Inflammatory macrophage (primary cell): ENCODE data around the gene SIGLEC9.

Experiments
- DNase-seq, 2 donors: peaks; one replicate each; pipeline ENCODE4 v3.0.0-alpha.2; 2020 to 2022

The SIGLEC9 gene

DNA sequence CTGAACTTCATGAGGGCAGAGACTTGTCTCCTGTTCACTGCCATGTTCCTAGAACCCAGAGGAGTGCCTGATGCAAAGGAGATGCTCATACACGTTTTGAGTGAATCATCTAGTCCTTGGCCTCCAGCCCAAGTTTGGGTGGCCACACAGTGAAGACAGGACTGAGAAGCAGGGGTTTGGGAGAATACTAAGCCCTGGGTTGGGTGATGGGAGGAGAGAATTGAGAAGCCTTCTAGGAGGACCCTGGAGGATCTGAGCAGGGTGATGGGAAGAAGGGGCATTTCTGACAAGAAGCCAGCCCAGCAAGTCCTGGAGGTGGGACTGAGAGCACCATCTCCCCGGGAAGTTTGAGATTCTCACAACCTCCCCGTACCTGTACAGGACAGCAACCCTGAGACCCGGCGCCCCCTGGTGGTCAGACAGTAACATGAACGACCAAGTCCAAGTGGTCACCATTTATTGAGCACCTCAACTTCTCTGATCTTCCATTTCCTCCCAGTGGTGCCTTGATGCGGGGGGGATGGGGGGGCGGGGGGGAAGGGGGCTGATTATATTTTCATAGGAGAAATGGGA, 27.5 kb upstream of the SIGLEC9 start:
- DNase-seq, result peak; percentile 24 to 40

DNA sequence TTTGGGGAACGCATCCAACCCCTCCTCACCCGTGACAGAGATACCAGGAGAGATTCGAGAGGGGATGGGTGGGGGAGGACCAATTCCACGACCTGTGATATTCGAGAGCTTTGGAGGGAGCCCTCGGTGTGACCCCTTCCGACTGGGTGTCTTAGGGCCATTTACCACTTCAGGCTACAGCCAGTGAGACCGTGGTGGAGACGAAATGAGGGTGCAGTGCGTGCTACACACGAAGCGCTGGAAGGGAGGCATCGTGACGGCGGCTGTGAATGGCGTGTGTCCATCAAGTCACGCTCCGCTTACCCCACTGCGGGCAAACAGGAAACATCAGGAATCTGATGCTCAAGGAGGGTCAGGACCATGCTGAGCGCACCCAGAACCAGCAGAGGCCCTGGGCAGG, 26.9 kb upstream of the SIGLEC9 start:
- DNase-seq, result no peak

- peak; percentile 50 to 61 for DNase-seq
Measured at GRCh38 chr19:51098365-51099046, 26.2 kb upstream of the SIGLEC9 start.

DNA sequence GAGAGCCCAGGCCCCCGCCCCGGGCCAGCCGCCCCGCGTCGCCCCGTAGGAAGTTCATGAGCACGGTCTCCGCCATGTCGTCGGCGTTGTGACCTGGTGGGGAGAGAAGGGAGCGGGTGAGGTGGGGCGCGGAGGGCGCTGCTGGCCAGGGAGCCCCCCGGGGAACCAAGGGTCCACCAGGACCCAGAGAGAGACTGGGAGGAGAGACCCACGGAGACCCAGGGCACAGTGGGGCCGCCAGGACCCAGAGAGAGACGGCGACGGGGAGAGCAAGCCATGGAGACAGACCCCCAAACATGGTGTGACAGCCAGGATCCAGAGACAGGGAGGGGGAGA, 25.7 kb upstream of the SIGLEC9 start:
- DNase-seq, result no peak

GRCh38 chr19:51100601-51101000, 24.1 kb upstream of the SIGLEC9 start:
- no peak for DNase-seq

GRCh38 chr19:51101171-51101865, 23.4 kb upstream of the SIGLEC9 start:
- no peak for DNase-seq

- DNase-seq, result no peak
Measured at GRCh38 chr19:51102991-51103390, 21.7 kb upstream of the SIGLEC9 start.

DNA sequence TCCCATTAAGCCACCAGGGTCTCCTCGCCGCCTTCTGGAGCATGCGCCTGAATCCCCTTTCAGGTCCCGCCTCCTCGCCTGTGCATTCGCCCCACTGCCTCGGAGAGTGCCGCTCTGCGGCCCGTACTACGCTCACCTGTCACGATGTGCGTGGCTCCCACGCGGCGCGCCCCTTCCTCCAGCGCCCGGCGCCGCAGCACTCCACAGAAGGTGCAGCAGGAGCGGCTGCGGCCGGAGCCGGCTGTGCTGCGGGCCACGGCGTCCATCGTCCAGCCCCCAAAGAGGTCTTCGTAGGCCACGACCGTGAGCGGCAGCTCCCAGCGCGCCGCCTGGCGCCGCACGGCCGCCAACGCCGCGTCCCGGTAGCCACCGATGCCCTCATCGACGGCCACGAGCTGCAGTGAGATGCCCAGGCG, 20.8 kb upstream of the SIGLEC9 start:
- no peak for DNase-seq

- DNase-seq, result no peak
Measured at GRCh38 chr19:51107406-51108065, 17.2 kb upstream of the SIGLEC9 start.

- peak; percentile 100 for DNase-seq
Measured at GRCh38 chr19:51108066-51108804, 16.5 kb upstream of the SIGLEC9 start, which contains the start of gene CTU1. CTU1 (minus strand) TSS chr19:51108409; CDS start chr19:51104569, 3,840 bp downstream.

GRCh38 chr19:51108805-51109146, 15.9 kb upstream of the SIGLEC9 start:
- DNase-seq, result no peak

- no peak for DNase-seq
Measured at GRCh38 chr19:51110666-51110971, 14.1 kb upstream of the SIGLEC9 start.

DNA sequence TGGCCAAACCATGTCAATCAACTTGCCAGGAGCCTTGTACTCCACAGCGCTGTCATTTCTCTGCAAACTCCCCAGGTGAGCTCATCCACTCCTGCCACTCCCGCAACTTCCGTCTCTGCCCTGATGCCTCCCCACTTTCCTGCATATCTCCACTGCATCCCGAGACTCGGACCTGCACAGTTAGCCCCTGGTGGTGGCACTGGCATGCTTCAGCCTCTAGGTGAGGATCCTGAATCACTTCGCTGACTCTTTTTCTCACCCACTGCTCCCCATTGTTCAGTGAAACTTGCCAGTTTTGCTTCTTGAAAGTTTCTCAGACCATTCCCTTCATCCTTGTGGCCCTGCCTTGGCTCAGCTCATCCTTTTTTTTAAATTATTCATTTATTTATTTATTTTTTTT, 13.1 kb upstream of the SIGLEC9 start:
- no peak for DNase-seq

- DNase-seq, result peak in 1 of 2 donors; percentile 67
Measured at GRCh38 chr19:51114087-51114729, 10.5 kb upstream of the SIGLEC9 start.

- DNase-seq, result peak in 1 of 2 donors; percentile 1
Measured at GRCh38 chr19:51116736-51117286, 7.9 kb upstream of the SIGLEC9 start.

GRCh38 chr19:51119101-51119500, 5.6 kb upstream of the SIGLEC9 start:
- DNase-seq, result no peak

- DNase-seq, result peak in 1 of 2 donors; percentile 33
Measured at GRCh38 chr19:51119611-51120010, 5.1 kb upstream of the SIGLEC9 start.

DNA sequence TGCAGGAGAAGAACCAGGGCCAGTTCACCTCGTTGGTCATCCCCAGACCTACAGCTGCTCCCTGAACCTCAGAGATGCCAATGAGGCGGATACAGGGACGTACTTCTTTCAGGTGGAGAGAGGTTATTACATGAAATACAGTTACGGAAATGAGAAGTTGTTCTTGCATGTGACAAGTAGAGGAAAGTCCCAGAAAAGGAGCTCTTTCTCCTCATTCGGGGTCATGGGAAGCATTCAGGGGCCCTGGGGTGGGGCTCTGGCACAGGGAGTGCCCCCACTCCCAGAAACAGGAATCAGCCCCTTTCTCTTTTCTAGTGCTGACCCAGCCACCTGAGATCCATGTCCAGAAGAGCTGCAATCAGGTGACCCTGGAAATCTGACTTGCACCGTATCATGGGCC, 4.5 kb upstream of the SIGLEC9 start:
- no peak for DNase-seq

DNA sequence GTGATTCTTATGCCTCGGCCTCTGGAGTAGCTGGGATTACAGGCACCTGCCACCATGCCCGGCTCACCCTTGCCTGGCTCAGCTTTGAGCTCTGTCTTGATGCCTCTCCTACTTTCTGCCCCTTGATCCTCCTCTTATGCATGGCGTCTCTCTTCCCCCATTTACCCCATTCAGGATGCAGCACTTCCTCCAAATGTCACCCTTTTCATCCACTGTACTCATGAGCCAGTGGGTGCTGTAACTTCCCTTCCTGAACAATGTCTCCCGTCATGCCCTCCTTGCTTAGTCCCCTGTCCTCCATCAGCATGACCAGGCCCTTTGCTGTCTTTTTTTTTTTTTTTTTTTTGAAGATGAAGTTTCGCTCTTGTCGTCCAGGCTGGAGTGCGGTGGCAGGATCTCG, 3.4 kb upstream of the SIGLEC9 start:
- DNase-seq, result peak; percentile 77 to 85

DNA sequence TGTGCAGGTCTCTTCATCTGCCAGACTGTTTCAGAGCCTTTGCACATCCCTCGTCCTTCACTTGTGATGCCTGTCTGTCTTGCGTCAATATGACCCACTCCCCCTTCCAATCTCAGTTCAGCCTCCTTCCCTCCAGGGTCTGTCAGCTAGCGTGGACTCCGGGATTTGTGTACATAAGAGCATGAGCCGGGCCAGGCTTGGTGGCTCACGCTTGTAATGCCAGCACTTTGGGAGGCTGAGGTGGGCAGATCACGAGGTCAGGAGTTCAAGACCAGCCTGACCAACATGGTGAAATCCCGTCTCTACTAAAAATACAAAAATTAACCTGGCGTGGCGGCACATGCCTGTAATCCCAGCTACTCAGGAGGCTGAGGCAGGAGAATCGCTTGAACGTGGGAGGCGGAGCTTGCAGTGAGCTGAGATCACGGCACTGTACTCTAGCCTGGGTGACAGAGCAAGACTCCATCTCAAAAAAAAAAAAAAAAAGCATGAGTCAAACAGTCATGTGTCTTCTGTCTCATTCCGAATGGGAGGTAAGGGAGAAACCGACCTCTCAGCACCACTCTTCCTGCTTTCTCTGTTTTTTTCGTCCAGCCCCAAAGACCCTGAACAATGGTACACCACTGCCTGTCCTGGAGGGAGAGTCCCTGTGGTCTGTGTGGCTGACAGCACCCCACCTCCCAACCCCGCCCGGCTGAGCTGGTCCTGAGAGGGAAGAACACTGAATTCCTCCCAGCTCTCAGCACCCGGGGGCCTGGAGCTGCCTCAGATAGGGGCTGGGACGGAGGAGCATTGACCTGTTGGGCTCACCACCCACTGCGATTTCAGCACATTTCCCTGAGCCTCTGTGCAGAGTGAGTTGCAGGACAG, 2.4 kb upstream of the SIGLEC9 start:
- peak; percentile 83 to 89 for DNase-seq

GRCh38 chr19:51123381-51123800, 1.3 kb upstream of the SIGLEC9 start:
- peak; percentile 89 to 92 for DNase-seq
